OCI-LY1 (cell line): ENCODE measurements around the gene DAO.

Source experiments
- EZH2 ChIP-seq: fragments of 200-600 bp; sonication (generic), shearing (Covaris generic); IDR thresholded peaks from 2 replicates; pipeline ENCODE4 v1.8.0; 2017; ENCODE audit warnings: borderline replicate concordance, mixed run types, mild to moderate bottlenecking, antibody characterized with exemption, low read length, moderate library complexity, mixed read lengths
- TF ChIP-seq, protein P1 (sequence below): fragments of 200-600 bp; sonication (generic), shearing (Covaris generic); IDR thresholded peaks from 2 replicates; pipeline ENCODE4 v1.5.1; 2017; ENCODE audit warnings: mild to moderate bottlenecking, antibody characterized with exemption, low read length, moderate library complexity, mixed read lengths

DNA sequence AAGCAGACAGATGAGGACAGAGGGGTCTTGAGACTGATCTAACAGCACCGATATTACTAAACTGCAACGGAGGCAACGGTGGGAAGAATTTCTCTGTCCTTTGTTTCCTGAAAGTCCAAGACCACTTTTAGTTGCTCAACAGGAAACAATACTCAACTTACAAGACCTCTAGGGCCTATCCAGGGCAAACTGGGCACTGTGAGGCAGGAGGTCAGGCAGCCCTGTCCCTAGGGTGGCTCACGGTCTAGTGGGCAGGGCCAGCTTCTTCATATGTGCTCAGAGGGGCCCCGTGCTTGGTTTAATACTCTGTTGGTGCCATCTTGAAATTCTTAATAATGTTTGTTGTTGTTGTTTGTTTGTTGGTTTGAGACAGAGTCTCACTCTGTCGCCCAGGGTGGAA is 36.7 kb upstream of the DAO start:
- TF ChIP-seq EZH2 = no peak
- TF ChIP-seq, protein P1, sequence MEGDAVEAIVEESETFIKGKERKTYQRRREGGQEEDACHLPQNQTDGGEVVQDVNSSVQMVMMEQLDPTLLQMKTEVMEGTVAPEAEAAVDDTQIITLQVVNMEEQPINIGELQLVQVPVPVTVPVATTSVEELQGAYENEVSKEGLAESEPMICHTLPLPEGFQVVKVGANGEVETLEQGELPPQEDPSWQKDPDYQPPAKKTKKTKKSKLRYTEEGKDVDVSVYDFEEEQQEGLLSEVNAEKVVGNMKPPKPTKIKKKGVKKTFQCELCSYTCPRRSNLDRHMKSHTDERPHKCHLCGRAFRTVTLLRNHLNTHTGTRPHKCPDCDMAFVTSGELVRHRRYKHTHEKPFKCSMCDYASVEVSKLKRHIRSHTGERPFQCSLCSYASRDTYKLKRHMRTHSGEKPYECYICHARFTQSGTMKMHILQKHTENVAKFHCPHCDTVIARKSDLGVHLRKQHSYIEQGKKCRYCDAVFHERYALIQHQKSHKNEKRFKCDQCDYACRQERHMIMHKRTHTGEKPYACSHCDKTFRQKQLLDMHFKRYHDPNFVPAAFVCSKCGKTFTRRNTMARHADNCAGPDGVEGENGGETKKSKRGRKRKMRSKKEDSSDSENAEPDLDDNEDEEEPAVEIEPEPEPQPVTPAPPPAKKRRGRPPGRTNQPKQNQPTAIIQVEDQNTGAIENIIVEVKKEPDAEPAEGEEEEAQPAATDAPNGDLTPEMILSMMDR = no peak
